22Rv1 (cell line): Measurements from ENCODE around the gene THEMIS.

ENCODE experiments used
- H3K27ac ChIP-seq: fragments of 450-650 bp; 2 replicates; pipeline ENCODE4 v1.5.1; 2017
- ZFX ChIP-seq: fragments of 450-650 bp; IDR thresholded peaks from 2 replicates; pipeline ENCODE4 v1.6.1; 2017; ENCODE audit warnings: antibody characterized with exemption, borderline replicate concordance
- TF ChIP-seq, protein P1 (sequence below): fragments of 450-650 bp; IDR thresholded peaks from 2 replicates; pipeline ENCODE4 v1.5.1; 2017; ENCODE audit warnings: mild to moderate bottlenecking

THEMIS gene

DNA sequence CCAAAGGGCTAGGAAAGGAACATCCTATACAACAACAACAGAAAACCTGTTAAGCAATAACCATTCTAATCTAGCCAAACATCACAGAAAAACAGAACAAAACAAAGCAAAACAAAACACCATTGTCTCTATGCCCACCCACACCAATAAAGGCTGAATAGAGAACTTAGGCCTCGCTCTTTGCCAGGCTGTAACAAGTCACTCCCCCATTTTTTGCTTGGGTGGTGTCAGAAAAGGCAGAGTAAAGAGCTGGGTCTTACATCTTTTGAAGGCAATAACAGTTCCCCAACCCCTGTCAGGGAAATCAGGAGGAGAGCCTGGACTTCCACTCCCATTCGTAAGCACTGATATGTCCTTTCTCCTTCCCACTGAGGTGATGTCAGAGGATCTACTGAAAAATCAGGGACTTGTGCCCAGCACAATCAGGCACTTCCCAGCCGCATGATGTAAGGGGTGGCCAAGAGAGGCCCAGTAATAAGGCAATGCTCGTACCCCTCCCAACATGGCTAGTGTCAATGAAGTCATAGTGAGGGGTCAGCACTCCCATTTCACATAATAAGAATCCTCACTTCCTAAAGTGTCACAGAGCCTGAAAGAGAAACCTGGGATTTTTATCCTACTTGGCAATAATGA lies 31.0 kb downstream of the THEMIS start:
- H3K27ac ChIP-seq = no peak overlapping the region
- TF ChIP-seq, protein P1, sequence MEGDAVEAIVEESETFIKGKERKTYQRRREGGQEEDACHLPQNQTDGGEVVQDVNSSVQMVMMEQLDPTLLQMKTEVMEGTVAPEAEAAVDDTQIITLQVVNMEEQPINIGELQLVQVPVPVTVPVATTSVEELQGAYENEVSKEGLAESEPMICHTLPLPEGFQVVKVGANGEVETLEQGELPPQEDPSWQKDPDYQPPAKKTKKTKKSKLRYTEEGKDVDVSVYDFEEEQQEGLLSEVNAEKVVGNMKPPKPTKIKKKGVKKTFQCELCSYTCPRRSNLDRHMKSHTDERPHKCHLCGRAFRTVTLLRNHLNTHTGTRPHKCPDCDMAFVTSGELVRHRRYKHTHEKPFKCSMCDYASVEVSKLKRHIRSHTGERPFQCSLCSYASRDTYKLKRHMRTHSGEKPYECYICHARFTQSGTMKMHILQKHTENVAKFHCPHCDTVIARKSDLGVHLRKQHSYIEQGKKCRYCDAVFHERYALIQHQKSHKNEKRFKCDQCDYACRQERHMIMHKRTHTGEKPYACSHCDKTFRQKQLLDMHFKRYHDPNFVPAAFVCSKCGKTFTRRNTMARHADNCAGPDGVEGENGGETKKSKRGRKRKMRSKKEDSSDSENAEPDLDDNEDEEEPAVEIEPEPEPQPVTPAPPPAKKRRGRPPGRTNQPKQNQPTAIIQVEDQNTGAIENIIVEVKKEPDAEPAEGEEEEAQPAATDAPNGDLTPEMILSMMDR = no peak
- no peak for TF ChIP-seq ZFX

DNA sequence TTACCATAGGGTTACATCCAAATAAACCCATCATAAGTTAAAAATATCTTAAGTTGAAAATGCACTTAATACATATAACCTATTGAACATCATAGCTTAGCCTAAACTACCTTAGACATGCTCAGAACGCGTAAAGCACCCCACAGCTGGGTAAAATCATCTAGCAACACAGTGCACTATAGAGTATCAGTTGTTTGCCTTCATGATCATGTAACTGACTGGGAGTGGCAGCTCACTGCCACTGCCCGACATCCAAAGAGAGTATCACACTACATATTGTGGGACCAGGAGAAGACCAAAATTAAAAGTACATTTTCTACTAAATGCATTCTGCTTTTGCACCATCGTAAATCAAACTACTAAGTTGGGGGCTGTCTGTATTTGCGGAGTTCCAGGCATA lies 31.7 kb downstream of the THEMIS start:
- TF ChIP-seq ZFX = no peak
- TF ChIP-seq, protein P1 = no peak
- no peak overlapping the region for H3K27ac ChIP-seq

DNA sequence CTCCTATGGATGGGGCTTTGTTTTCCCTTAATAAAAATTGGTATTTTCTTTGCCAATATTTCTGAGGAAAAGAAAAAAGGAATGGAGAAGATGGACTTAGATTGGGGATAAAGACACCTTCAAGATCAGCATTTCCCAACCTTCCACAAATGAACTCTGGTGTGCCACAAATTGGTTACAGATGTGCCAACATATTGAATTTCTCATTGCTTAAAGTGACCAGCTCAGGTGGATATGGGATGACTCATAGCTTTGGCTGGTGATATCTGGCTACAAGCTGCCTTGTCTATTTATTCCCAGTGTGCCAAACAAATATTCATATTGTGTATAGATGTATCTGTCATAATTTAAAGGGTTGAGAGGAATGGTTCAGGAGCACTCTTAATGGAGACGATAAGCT lies 32.5 kb downstream of the THEMIS start:
- H3K27ac ChIP-seq = no peak overlapping the region
- no peak for TF ChIP-seq ZFX
- TF ChIP-seq, protein P1 = no peak

DNA sequence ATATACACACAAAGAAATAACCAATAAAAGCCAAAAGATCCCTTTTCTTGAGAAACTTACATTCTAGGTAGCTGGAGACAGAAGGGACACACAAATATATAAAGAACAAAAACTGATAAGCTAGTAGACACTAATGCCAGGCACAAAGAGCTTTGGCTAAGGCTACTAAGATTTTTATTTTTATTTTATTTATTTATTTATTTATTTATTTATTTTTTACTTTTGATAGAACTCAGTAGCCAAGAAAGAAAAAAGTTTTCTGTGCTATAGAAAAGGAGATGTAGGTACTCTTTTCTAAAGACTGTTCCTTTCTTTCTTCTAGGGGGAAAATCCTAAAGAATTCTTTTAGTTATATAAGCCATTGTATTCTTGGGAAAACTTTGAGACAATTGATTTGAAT lies 34.1 kb downstream of the THEMIS start:
- TF ChIP-seq, protein P1 = no peak
- no peak for TF ChIP-seq ZFX
- H3K27ac ChIP-seq = no peak overlapping the region

DNA sequence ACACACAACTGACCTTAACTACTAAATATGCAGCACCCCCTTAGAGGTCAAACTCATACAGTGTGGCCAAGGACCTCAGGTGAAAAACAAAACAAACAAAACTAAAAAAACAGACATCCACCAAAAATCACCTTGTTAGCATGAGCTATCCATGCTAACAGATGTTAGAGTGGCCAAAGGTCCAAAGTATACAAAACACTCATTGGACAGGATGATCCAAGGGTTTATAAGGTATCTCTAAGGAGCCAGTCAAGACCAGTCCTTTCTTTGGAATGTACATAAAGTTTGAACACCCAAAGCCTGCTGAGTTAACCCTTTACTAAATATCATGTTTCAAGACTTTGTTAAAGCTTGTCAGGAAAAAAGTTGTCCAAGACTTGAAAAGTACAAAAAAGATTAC lies 35.8 kb downstream of the THEMIS start:
- TF ChIP-seq, protein P1 = no peak
- TF ChIP-seq ZFX = no peak
- H3K27ac ChIP-seq = no peak overlapping the region

DNA sequence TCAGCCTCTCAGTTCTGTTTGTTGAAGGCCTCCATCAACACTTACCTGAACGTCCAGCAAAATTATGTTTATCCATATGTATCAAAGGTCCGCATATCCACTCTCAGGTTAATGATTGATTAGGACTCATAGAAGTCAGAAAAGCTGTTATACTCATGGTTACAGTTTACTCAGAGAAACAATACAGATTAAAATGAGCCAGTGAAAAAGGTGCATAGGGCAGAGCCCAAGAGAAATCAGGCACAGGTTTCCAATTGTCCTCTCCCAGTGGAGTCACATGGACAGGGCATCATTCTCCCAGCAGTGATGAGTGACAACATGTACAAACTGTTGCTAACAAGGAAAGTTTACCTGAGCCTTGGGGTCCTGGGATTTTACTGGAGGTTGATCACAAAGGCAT lies 36.2 kb downstream of the THEMIS start:
- TF ChIP-seq ZFX = no peak
- TF ChIP-seq, protein P1 = no peak
- no peak overlapping the region for H3K27ac ChIP-seq

DNA sequence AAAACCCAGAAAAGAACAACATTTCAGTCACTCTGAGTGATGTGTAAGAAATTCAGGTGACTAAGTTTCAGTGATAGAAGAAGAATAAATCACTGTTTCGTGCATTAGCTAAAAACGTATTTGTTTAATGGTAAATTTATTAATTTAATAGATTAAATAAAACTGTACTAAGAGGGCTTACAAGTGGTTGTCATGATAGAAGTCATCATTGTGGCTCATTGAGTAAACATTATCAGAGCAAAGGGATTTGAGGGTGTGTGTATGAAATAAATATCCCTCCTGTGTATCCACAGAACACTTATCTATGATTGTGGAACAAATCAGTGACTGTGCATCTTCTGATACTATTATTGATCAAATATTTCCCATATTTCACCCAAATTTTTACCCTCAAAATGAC lies 40.1 kb downstream of the THEMIS start:
- H3K27ac ChIP-seq = no peak overlapping the region
- TF ChIP-seq ZFX = no peak
- TF ChIP-seq, protein P1 = no peak
